Astrocyte (in vitro differentiated cells and primary cell): Measurements from ENCODE around the gene DYNLRB2.

Source experiments
- EZH2 ChIP-seq: IDR thresholded peaks from 2 replicates; pipeline ENCODE4 v1.6.1; 2012; ENCODE audit warnings: mild to moderate bottlenecking, low read length, inconsistent platforms; ENCODE audit not compliant: insufficient read depth
- TF ChIP-seq, protein P1 (sequence below): IDR thresholded peaks from 2 replicates; pipeline ENCODE4 v1.5.1; 2011; ENCODE audit warnings: low read depth, mild to moderate bottlenecking, inconsistent platforms, low read length, moderate library complexity; ENCODE audit not compliant: insufficient read depth

DNA sequence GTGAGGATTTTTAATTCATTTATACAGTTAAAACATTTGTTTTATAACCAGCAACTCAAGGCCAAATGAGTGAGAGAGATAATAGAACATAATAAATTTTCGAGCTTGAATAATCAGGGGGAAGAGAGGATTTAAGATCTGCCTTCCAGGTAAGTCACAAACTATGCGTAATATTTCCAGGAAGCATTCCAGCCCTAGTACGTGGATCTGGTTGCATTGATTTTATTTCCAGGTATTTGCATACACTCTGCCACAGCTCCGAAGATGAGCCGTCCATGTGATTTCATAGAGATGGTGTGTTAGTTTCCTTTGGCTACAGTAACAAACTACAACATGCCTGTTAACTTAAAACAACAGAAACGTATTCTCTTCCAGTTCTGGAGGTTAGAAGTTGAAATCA is 3.5 kb downstream of the DYNLRB2 start:
- TF ChIP-seq, protein P1, sequence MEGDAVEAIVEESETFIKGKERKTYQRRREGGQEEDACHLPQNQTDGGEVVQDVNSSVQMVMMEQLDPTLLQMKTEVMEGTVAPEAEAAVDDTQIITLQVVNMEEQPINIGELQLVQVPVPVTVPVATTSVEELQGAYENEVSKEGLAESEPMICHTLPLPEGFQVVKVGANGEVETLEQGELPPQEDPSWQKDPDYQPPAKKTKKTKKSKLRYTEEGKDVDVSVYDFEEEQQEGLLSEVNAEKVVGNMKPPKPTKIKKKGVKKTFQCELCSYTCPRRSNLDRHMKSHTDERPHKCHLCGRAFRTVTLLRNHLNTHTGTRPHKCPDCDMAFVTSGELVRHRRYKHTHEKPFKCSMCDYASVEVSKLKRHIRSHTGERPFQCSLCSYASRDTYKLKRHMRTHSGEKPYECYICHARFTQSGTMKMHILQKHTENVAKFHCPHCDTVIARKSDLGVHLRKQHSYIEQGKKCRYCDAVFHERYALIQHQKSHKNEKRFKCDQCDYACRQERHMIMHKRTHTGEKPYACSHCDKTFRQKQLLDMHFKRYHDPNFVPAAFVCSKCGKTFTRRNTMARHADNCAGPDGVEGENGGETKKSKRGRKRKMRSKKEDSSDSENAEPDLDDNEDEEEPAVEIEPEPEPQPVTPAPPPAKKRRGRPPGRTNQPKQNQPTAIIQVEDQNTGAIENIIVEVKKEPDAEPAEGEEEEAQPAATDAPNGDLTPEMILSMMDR = no peak
- no peak for TF ChIP-seq EZH2
